Endometrial microvascular endothelial cells (primary cell): ENCODE data around the gene TIMP3. TPM values are rescaled to one million over a fixed set of nuclear protein-coding genes. Genes with fewer than 3 reads are reported as not detected.
"Not testable (repeated sequence)": the region's sequence is repeated elsewhere in the genome, so short reads cannot be mapped to it uniquely, and the experiment has no call there.

Source experiments
- in situ Hi-C: cut with HindIII; loops from 2 replicates; pipeline ENCODE4 v1.10.0; 2017; ENCODE audit warnings: low sequenced_read_pairs, low pct_unique_long_range_greater_than_20kb; ENCODE audit errors: inconsistent ontology term
- total RNA-seq: library from RNA; depleted of rRNA; stranded (reverse); fragments of >200 nt; gene quantifications from one replicate; pipeline ENCODE4 v1.2.3, GENCODE V29; 2015; ENCODE audit errors: inconsistent ontology term

The TIMP3 gene
- total RNA-seq, 1 donor from 2014 or later: 113 TPM

DNA sequence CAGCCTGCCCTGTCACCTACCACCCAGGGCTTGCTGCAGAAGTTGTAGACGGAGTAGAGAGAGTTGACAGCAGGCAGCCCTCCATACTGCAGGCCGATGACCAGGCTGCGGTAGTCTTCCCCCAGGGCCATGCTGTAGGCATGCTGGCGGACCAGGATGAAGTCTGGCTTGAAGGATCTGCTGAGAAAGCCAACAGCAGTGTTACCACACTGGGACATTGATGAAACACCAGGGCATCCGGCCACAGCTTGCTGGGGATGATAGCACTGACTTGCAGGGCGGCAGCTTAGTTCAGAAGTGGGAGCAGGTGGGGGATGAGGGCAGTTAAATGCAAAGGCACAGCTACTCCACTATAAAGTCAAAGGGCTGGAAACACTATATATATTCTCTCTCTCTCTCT is 67.4 kb downstream of the TIMP3 start:
- in situ Hi-C loops: no loop called here

DNA sequence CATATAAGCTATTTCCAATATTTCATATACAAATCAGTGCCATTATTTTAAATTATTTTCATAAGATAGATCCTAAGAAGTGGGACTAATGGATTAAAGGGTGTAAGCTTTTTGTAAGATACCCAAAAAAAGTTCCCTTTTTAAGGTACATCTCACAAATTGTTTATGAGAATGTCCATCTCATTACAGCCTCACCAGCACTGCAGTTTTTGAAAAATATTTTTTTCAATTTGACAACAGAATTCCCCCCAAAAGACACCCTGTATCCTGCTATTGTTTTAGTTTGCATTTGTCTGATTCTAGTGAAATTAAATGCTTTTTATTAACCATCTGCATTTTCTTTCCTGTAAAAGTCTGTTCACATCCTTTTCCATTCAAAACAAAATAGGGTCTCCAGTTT is 69.0 kb downstream of the TIMP3 start:
- in situ Hi-C loops: no loop called here

DNA sequence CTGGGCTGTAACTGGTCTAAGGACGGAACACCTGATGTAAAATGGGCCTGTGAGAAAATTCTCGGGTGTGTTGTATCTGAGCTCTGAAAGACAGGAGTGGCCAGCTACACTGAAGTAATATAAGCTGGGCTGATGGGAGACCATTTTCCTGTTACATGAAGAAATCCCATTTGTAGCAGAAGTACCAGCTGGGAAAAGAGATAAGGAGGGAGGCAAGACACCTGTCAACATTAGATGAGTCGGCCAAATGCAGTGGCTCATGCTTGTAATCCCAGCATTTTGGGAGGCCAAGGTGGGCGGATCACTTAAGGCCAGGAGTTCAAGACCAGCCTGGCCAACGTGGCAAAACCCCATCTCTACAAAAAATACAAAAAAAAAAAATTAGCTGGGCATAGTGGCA is 72.1 kb downstream of the TIMP3 start:
- in situ Hi-C loops: not testable (repeated sequence)

DNA sequence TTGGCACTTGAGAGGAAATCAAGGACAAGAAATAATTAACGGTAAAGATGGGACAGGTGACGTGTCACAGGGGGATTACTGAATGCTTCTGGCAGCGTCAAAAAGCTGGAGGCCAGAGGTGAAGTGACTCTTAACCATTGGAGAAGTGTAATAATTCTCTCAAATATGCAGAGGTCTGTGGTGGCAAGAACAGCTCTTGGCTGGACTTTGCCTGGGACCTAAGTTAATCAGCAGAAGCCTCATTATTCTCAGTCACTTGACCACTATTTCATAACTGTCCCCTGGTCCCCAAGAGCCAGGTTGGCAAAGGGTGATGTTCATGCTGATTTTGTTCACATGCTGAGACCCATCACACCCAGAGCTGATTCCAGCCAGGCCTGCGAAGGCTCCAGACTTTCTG is 72.9 kb downstream of the TIMP3 start:
- in situ Hi-C loops: no loop called here

DNA sequence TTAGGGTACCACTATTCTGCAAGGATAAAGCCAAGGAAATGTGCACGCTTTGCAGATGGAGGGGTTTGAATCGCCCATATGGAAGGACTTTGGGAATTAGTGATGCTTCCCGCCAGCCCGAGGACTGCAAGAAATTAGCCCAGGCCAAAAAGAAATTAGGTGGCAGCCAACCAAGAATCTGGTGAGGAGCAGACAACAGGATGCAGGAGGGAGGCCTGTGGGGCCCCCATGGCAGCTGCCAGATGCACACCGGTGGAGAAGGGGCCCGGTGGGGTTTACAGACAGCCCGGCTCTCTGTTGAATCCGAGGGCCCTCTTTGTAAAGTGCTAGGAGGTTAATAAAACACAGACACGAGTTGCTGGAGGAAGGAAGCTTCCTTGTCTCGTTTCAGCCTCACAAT is 73.5 kb downstream of the TIMP3 start:
- in situ Hi-C loops: no loop called here

DNA sequence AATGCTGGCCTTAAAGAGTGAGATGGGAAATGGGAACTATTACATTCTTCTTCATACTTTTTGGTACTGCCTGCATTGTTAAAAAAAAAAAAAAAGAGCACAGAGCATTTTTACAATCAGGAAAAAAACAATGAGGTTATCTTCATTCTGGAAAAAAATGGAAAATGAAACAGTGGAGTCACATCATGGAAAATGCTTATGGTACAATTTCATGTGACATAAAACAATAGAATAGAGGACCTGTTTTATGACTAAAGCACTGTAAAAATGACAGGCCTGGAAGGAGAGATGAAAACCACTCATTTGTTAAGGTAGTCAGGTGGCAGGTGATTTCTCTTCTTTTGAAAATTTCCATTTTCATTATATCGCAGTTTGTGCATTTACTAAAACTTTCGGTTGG is 75.0 kb downstream of the TIMP3 start:
- in situ Hi-C loops: no loop called here

DNA sequence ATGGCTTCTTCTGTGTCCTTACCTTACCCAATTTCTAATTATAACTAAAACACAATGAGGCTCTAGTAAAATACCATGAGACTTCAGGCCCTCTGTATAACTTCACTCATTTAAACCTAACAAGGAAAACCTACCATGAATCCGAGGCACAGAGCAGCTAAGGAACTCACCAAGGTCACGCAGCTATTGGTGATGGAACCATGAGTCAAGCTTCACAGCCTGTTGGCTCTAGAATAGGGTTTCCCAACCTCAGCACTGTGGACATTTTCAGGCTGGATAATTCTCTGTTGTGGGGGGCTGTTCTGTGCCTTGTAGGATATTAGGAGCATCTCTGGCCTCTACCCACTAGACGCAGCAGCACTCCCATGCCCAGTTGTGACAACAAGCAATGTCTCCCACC is 75.7 kb downstream of the TIMP3 start:
- in situ Hi-C loops: no loop called here

DNA sequence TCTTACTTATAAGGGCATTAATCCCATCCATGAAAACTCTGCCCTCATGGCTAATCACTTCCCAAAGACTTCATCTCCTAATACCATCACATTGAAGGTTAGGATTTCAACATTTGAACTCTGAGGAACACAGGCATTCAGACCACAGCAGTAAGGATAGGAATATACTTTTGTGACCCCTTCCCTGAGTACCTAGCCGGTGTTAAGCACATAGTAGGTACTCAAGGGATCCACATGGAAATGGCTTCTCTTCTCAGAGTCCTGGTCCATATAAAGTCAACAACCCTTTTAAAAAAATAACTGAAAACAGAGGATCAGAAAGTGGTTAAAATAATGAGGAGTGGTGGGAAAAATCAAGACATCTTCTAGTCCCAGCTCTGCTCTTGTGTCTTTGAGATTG is 78.0 kb downstream of the TIMP3 start:
- in situ Hi-C loops: no loop called here

DNA sequence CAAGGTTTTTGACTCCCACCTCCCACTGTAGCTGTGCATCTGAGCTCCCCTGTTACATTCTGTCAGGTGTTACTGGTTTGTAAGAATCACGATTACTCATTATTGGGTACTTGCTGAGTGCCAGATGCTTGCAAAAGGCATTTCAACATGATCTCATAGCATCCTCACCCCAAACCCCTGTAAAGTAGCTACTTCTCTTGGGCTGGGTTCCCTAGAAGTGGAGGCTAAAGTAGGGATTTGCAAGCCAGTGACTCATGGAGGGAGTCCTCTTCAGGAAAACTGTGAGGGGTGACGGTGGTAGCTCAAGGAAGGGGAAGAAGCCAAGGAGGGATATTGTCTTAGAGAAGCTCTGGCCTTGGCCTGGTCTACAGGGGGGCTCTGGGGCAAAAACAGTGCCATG is 78.6 kb downstream of the TIMP3 start:
- in situ Hi-C loops: no loop called here

DNA sequence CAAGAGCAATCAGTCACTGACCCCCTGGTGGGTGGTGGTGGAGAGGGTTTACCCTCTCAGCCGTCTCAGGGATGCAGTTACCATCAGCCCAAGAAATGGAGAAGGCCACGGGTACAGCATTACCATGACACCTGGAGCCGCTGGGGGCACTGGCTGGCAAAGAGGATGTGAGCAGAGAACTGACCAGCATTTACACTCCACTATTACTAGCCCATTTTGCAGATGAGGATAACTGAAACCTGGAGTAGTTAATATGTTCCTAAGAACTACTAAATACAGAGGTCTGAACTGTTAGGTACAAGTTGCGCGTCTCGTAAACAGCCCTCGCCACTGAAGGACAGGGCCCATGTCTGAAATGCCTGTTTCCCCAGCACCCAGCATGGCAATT is 79.0 kb downstream of the TIMP3 start:
- in situ Hi-C loops: no loop called here

DNA sequence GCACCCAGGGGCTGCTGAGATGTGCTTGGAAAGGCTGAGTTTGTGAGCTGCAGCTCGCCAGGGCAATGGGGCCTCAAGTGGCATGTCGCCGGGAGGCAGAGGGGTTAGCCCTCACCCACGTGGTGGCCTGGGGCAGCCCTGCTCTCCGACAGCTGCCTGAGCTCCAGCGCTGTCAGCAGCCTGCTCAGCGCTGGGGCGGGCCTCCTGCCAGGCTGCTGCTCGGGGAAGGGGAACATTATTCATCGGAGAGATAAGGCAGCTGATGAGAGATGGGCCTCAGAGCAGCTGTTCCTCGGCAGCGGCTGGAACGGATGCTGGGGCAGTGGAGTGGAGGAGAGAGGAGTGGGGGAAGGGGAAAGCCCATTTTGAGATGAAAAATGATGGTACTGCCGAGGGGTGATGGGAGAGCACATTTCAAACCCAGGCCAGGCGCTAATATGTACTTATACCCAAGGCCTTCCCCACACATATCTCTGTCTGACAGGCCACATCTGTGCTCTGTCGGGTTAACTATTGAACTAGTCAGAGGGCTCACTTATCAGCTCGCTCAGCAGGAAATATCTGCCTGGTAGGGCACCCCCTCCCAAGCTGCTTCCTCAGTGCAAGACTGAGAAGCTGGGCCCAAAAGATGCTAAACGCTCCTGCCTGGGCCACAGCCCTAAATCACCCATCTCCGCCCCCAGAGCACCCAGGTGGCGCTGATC is 79.5 kb downstream of the TIMP3 start:
- in situ Hi-C loops: no loop called here

DNA sequence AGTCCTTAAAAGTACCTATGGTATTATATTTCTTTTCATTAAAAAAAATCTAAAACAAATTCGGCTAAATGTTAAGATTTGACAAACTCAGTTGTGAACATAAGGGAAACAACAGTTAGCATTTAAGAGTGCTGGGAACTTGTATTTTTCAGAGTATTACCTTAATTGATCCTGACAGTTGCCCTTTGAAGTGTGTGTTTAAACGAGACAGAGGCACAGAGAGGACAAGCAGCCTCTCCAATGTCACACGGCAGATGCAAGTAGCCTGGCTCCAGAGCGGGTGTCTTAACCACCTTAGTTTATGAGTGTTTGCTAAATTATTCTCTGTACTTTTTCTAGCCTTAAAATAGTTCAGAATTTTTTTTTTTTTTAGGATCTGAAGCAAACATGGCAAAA is 80.9 kb downstream of the TIMP3 start:
- in situ Hi-C loops: no loop called here

DNA sequence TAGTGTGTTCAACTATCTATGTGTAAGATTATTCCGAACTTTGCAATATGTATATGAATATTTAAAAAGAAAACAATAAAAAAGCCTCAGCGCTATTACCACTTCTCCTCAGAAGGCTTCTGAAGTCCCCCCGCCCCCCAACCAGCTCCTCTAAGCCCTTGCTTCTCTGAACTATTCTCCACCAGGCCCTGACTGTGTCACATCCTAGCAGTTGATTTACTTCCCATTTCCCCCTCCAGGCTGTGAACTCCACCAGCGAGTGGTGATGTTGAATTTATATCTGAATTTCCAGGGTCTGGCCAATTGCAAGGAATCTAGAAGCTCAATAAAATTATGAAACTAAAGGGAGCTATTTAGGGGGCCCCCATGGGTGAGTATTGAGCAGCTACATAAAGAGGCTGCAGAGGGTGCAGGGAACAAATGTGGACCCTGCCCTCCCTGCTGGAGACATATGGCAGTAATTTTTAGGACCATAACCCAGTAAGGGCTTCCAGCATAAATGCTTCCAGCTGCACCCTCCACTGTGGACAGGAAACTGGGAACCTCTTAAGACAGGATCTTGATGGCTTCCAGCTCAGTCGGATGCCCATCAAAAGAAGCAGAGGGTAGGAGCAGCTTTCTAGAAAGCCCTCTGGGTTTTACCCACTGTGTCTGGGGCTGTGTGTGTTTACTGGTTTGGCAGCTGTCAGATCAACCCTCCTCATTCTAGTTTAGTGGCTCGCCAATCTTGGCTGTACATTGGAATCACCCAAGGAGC is 81.4 kb downstream of the TIMP3 start:
- in situ Hi-C loops: no loop called here

DNA sequence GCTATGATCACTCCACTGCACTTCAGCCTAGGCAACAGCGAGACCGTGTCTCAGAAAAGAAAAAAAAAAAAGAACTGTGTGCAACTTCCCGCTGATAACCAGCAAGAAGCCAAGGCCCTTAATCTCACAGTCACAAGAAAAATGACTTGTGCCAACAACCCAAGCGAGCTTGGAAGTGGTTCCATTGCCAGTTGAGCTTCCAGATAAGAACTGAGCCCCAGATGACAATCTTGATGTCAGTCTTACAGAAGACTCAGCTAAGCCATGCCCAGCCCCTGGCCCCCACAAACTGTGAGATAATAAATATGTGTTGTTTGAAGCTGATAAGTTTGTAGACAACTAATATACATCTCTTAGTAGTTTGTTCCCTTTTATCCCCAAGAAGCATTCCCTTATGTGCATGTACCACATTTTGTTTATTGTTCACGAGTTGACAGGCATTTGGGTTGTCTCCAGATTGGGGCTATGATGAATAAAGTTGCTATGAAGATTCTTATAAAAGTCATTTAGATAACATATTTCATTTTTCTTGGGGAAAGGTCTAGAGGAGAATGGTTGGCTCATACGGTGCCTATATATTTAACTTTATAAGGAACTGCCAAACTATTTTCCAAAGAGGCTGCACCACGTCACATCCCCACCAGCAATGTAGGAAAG is 85.9 kb downstream of the TIMP3 start:
- in situ Hi-C loops: no loop called here

DNA sequence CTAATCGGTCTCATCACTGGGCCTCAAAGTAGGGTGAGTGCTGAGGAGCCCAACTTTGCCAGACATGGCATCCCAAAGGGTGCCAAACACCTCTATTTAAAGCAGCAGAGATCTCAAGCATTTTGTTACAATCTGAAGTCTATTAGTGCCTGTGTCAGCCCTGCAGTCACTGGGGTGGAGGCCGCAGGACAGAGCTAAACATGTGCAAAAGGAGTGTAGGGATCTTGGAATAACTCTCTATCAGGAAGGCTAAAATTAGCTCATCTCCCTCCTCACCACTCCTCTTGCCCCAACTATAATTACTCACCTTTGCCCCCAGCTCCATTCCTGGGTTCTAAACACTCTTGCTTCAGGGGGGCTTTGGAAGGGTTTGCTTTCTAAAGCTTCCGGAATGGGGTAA is 87.5 kb downstream of the TIMP3 start:
- in situ Hi-C loops: no loop called here

DNA sequence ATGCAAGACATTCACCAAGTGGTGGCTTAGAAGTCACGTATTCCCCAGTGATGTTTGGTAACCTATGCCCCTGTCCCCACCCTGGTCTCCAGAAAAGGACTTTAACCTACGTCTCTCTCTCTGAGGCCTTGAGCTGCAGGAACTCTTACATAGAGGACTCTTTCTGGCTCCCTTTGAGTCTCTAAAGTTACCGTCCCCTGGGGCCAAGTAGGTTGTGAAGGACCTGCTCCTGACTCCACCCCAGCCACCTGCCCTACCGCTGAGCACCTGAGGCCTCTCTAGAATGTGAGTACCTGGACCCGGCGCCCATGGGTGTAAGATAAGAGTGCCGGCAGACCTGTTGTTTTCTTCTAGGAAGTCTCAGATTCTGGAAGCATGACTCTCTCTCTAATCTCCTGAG is 95.4 kb downstream of the TIMP3 start:
- in situ Hi-C loops: no loop called here

DNA sequence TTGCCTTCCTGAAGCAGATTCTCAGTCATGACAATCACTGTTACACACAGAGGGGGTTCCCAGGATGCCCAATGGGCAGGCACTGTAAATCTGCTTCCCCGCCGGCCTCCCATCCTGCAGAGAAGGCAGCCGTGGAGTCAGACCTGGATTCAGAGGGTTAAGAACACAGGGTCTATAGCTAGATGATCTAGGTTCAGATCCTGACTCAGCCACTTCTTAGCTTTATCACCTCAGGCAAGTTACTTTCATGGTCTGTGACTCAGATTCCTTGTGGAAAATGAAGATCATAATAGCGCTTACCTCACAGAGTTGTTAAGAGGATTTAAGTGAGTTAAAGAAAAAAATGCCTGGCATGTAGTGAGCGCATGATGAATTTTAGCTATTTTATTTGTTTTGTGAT is 95.9 kb downstream of the TIMP3 start:
- in situ Hi-C loops: no loop called here

DNA sequence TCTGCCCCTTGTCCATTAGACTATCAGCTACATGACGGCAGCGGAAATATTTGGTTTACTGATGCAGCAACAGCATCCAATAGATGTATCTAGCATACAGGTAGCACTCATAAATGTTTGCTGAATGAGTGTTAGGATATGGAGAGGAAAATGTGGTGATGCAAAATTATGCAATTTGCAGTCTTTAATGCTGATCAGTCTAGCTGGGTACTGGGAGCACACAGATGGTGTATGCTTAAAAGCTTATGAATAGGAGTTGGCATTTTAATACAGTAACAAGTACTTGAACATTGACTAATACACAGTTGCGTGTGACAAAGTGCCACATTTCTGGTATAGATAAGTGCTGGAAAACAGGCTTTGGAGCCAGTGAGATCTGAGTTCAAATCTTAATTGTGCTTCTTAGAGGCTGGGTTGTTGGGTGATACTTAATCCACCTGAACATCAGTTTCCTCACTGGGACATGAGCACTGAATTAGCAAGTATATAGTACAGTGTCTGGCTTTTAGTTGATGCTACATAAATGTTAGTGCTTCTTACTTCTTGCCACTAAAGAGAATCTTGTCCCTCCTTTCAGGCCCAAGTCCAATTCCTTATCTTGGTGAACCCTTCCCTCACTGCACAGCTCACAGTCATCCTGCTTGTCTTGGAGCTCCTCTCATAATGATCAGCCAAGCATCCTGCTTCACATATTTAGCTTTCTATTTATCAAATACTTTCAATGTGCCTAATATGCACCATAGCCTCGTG is 99.6 kb downstream of the TIMP3 start:
- in situ Hi-C loops: no loop called here

DNA sequence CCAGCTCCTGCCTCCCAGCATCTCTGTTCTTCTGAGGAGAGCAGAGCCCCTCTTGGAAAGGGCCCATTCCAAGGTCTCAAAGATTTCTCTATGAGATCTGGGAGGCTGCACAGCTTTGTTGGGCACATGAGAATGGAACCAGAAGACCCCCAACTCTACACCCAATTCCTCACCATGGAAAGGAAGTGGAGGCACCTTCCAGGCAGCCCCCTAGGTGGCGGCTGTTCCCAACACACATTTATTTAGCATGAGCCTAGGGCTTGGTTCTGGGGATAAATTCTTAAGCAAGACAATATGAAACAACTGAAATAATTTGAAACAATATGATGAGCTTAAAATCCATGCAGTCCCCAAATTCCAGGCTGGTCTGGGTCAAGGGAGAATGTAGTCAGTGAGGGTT is 100.4 kb downstream of the TIMP3 start:
- in situ Hi-C loops: no loop called here

DNA sequence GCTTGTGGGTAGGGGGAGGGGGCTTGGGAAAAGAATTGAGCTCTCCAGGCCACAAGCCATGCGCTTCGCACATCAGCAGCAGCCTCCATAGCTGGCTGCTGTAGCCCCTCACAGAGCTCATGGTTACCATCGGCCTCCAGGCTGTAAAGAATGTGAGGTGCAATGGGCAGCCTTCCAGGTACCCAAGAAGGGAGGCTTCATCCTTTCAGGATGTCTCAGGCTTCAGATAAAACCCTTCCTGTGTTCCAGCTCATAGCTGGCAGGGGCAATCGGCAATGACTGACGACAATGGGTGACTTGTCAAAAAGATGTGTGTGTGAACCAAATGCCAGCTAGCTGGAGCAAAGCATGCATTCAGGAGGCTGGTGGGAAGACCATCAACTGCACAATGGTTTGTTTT is 102.0 kb downstream of the TIMP3 start:
- in situ Hi-C loops: no loop called here
